HepG2 (cell line): ENCODE data around the gene TCF25. TPM values are rescaled to one million over a fixed set of nuclear protein-coding genes. Genes with fewer than 3 reads are reported as not detected.

Experiments used
- ARHGAP35 ChIP-seq: sonication (generic); formaldehyde crosslinking; IDR thresholded peaks from 2 replicates; pipeline ENCODE4 v1.9.0; 2022; ENCODE audit warnings: mild to moderate bottlenecking, inconsistent platforms, moderate library complexity, missing genetic modification reagents, borderline replicate concordance
- GTF3A ChIP-seq: sonication (generic); formaldehyde crosslinking; conservative IDR thresholded peaks from 2 replicates; pipeline ENCODE4 v1.4.0; 2020; ENCODE audit warnings: mild to moderate bottlenecking, missing genetic modification reagents
- HNF4G ChIP-seq, 2 experiments: sonication (generic) in 1 of 2; formaldehyde crosslinking in 1 of 2; IDR thresholded peaks; 2 replicates each; pipeline versions ENCODE4 v1.4.0 to v1.6.1; 2011 to 2020; ENCODE audit warnings: borderline replicate concordance in 2 of 2, low read depth in 2 of 2, mild to moderate bottlenecking in 2 of 2, low read length in 1 of 2, missing genetic modification reagents in 1 of 2, moderate library complexity in 1 of 2
- HOXA5 ChIP-seq: sonication (generic); formaldehyde crosslinking; IDR thresholded peaks from 2 replicates; pipeline ENCODE4 v1.4.0; 2020; ENCODE audit warnings: missing genetic modification reagents
- JUND ChIP-seq: sonication (generic); formaldehyde crosslinking; IDR thresholded peaks from 2 replicates; pipeline ENCODE4 v1.8.0; 2022; ENCODE audit warnings: mild to moderate bottlenecking, missing genetic modification reagents
- NR3C1 ChIP-seq: sonication (generic); formaldehyde crosslinking; IDR thresholded peaks from 2 replicates; pipeline ENCODE4 v1.4.0; 2020; ENCODE audit warnings: missing genetic modification reagents
- POLR2AphosphoS2 ChIP-seq: IDR thresholded peaks from 2 replicates; pipeline ENCODE4 v1.6.1; 2011; ENCODE audit warnings: low read depth, low read length, improper control_type of control experiment
- SIX4 ChIP-seq: sonication (generic); formaldehyde crosslinking; IDR thresholded peaks from 2 replicates; pipeline ENCODE4 v1.4.0; 2020; ENCODE audit warnings: missing genetic modification reagents
- SMC3 ChIP-seq: IDR thresholded peaks from 2 replicates; pipeline ENCODE4 v1.6.1; 2011; ENCODE audit warnings: low read length, improper control_type of control experiment
- YEATS4 ChIP-seq: sonication (generic); formaldehyde crosslinking; IDR thresholded peaks from 2 replicates; pipeline ENCODE4 v1.4.0; 2020; ENCODE audit warnings: missing genetic modification reagents, borderline replicate concordance
- ZNF101 ChIP-seq: sonication (generic); formaldehyde crosslinking; IDR thresholded peaks from 2 replicates; pipeline ENCODE4 v1.4.0; 2020; ENCODE audit warnings: mild to moderate bottlenecking, low read depth, missing genetic modification reagents, borderline replicate concordance
- ZNF12 ChIP-seq: sonication (generic); formaldehyde crosslinking; IDR thresholded peaks from 2 replicates; pipeline ENCODE4 v1.5.0; 2020; ENCODE audit warnings: missing genetic modification reagents
- ZNF160 ChIP-seq: sonication (generic); formaldehyde crosslinking; IDR thresholded peaks from 2 replicates; pipeline ENCODE4 v1.8.0; 2022; ENCODE audit warnings: mild to moderate bottlenecking, inconsistent platforms, missing genetic modification reagents
- ZNF549 ChIP-seq: sonication (generic); formaldehyde crosslinking; IDR thresholded peaks from 2 replicates; pipeline ENCODE4 v1.5.0; 2020; ENCODE audit warnings: missing genetic modification reagents
- ZNF670 ChIP-seq: sonication (generic); formaldehyde crosslinking; IDR thresholded peaks from 2 replicates; pipeline ENCODE4 v1.8.0; 2022; ENCODE audit warnings: mild to moderate bottlenecking, missing genetic modification reagents, borderline replicate concordance
- ZNF777 ChIP-seq: sonication (generic); formaldehyde crosslinking; IDR thresholded peaks from 2 replicates; pipeline ENCODE4 v1.4.0; 2020; ENCODE audit warnings: missing genetic modification reagents
- ZNF83 ChIP-seq: sonication (generic); formaldehyde crosslinking; IDR thresholded peaks from 2 replicates; pipeline ENCODE4 v1.4.0; 2020; ENCODE audit warnings: missing genetic modification reagents, mild to moderate bottlenecking, borderline replicate concordance
- polyA plus RNA-seq, 8 experiments: library from polyadenylated mRNA; depleted of rRNA in 3 of 8; stranded (reverse) in 7 of 8; unstranded in 1 of 8; fragments of >200 nt; fragmentation: Illumina TruSeq in 4 of 8; extraction: Trizol in 4 of 8; gene quantifications; 2 replicates each; pipeline versions ENCODE4 v1.2.1 to v1.2.3, GENCODE V29; 2011 to 2016; ENCODE audit warnings: low read depth in 4 of 8, missing spikeins in 1 of 8, mixed read lengths in 1 of 8; ENCODE audit not compliant: insufficient read depth in 1 of 8
- total RNA-seq, 5 experiments: library from RNA; depleted of rRNA; stranded (reverse); fragments of >200 nt; fragmentation: Illumina TruSeq; extraction: Trizol; gene quantifications; 2 replicates each; pipeline ENCODE4 v1.2.3, GENCODE V29; 2016; ENCODE audit warnings: low read depth in 1 of 5
- TF ChIP-seq, protein P1 (sequence below): fragments of 450-650 bp; IDR thresholded peaks from 2 replicates; pipeline ENCODE4 v1.6.1; 2017; ENCODE audit warnings: mild to moderate bottlenecking
- TF ChIP-seq, protein P2 (sequence below): sonication (generic); formaldehyde crosslinking; IDR thresholded peaks from 2 replicates; pipeline ENCODE4 v1.9.0; 2021; ENCODE audit warnings: missing genetic modification reagents, borderline replicate concordance
- TF ChIP-seq, protein P3 (sequence below): sonication (generic); formaldehyde crosslinking; conservative IDR thresholded peaks from 2 replicates; pipeline ENCODE4 v1.4.0; 2020; ENCODE audit warnings: missing genetic modification reagents

TCF25 gene
- total and polyA plus RNA-seq, 2 of the 13 experiments (the other 11 are each of a cell fraction or from before 2014, with no cell fraction given) = 138 to 206 TPM

DNA sequence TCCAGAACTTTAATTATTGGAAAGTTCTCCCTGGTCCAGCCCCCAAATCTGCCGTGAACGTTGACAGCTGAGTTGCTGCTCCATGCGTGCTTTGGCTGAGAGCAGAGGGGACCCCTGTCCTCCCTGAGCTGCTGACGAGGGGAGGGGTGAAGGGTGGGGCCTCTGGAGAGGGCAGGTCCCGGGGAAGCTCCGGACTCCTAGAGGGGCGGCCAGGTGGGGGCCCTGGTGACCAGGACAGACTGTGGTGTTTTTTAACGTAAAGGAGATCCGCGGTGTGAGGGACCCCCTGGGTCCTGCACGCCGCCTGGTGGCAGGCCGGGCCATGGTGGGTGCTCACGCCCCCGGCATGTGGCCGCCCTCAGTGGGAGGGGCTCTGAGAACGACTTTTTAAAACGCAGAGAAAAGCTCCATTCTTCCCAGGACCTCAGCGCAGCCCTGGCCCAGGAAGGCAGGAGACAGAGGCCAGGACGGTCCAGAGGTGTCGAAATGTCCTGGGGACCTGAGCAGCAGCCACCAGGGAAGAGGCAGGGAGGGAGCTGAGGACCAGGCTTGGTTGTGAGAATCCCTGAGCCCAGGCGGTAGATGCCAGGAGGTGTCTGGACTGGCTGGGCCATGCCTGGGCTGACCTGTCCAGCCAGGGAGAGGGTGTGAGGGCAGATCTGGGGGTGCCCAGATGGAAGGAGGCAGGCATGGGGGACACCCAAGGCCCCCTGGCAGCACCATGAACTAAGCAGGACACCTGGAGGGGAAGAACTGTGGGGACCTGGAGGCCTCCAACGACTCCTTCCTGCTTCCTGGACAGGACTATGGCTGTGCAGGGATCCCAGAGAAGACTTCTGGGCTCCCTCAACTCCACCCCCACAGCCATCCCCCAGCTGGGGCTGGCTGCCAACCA is 45.3 kb downstream of the TCF25 start, which contains the start of gene MC1R (continued):
- TF ChIP-seq SMC3 (no peak; the same call in 1 of the 2 replicates), ZNF101 (CRISPR knock-in tag) (no peak), ZNF670 (CRISPR knock-in tag) (0 out of 2 replicates have a peak, but pooled peaks have one; percentile 61), NR3C1 (no peak), ZNF777 (no peak), GTF3A (no peak; the same call in 1 of the 2 replicates), YEATS4 (CRISPR knock-in tag) (no peak), JUND (CRISPR knock-in tag) (no peak), HNF4G (IDR thresholded peaks at IDR 0.05; ENCODE audit: borderline replicate concordance, low read depth, low read length) (no peak; the same call in 1 of the 2 replicates), HNF4G (CRISPR knock-in tag; IDR thresholded peaks at IDR 0.05; ENCODE audit: borderline replicate concordance, low read depth) (no peak), ARHGAP35 (CRISPR knock-in tag) (0 out of 2 replicates have a peak, but pooled peaks have one; percentile 66), POLR2AphosphoS2 (peak; percentile 33; the same call in 1 of the 2 replicates), ZNF12 (CRISPR knock-in tag) (peak; percentile 50; the same call in 1 of the 2 replicates), ZNF160 (peak; percentile 72), ZNF83 (CRISPR knock-in tag) (no peak), HOXA5 (CRISPR knock-in tag) (peak; percentile 39; the same call in 1 of the 2 replicates), ZNF549 (CRISPR knock-in tag) (no peak), SIX4 (CRISPR knock-in tag) (no peak; the same call in 1 of the 2 replicates)
- TF ChIP-seq, protein P1, sequence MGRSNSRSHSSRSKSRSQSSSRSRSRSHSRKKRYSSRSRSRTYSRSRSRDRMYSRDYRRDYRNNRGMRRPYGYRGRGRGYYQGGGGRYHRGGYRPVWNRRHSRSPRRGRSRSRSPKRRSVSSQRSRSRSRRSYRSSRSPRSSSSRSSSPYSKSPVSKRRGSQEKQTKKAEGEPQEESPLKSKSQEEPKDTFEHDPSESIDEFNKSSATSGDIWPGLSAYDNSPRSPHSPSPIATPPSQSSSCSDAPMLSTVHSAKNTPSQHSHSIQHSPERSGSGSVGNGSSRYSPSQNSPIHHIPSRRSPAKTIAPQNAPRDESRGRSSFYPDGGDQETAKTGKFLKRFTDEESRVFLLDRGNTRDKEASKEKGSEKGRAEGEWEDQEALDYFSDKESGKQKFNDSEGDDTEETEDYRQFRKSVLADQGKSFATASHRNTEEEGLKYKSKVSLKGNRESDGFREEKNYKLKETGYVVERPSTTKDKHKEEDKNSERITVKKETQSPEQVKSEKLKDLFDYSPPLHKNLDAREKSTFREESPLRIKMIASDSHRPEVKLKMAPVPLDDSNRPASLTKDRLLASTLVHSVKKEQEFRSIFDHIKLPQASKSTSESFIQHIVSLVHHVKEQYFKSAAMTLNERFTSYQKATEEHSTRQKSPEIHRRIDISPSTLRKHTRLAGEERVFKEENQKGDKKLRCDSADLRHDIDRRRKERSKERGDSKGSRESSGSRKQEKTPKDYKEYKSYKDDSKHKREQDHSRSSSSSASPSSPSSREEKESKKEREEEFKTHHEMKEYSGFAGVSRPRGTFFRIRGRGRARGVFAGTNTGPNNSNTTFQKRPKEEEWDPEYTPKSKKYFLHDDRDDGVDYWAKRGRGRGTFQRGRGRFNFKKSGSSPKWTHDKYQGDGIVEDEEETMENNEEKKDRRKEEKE = no peak
- TF ChIP-seq, protein P2, sequence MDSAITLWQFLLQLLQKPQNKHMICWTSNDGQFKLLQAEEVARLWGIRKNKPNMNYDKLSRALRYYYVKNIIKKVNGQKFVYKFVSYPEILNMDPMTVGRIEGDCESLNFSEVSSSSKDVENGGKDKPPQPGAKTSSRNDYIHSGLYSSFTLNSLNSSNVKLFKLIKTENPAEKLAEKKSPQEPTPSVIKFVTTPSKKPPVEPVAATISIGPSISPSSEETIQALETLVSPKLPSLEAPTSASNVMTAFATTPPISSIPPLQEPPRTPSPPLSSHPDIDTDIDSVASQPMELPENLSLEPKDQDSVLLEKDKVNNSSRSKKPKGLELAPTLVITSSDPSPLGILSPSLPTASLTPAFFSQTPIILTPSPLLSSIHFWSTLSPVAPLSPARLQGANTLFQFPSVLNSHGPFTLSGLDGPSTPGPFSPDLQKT (CRISPR knock-in tag) = no peak
- TF ChIP-seq, protein P3, sequence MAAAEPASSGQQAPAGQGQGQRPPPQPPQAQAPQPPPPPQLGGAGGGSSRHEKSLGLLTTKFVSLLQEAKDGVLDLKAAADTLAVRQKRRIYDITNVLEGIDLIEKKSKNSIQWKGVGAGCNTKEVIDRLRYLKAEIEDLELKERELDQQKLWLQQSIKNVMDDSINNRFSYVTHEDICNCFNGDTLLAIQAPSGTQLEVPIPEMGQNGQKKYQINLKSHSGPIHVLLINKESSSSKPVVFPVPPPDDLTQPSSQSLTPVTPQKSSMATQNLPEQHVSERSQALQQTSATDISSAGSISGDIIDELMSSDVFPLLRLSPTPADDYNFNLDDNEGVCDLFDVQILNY (CRISPR knock-in tag) = no peak; the same call in 1 of the 2 replicates
